Brain microvascular endothelial cell (primary cell): ENCODE results near the gene HHATL.

Source experiments
- DNase-seq: peaks from one replicate; pipeline ENCODE4 v3.0.0-alpha.2; 2020
- H3K27ac ChIP-seq: fragments of 250-450 bp; sonication (Bioruptor Pico); 2 replicates; pipeline ENCODE4 v1.5.1; 2020; ENCODE audit warnings: mild to moderate bottlenecking, moderate library complexity
- H3K27me3 ChIP-seq: fragments of 250-450 bp; sonication (Bioruptor Pico); replicated peaks from 2 replicates; pipeline ENCODE4 v1.5.1; 2020; ENCODE audit warnings: mild to moderate bottlenecking
- H3K36me3 ChIP-seq: fragments of 250-450 bp; sonication (Bioruptor Pico); replicated peaks from 2 replicates; pipeline ENCODE4 v1.5.1; 2020; ENCODE audit warnings: mild to moderate bottlenecking
- H3K4me3 ChIP-seq: 2 replicates; pipeline ENCODE4 v1.5.1; 2011; ENCODE audit warnings: low read depth, mild to moderate bottlenecking, control low read depth, low read length, moderate library complexity
- in situ Hi-C: cut with HindIII; loops from 2 replicates; pipeline ENCODE4 v1.10.0; 2017; ENCODE audit warnings: low sequenced_read_pairs, low pct_ligation_motif_present
- TF ChIP-seq, protein P1 (sequence below): IDR thresholded peaks from 2 replicates; pipeline ENCODE4 v1.5.1; 2011; ENCODE audit warnings: low read depth, mild to moderate bottlenecking, moderate library complexity, low read length, control low read depth, inconsistent platforms; ENCODE audit errors: missing control alignments

Gene HHATL

DNA sequence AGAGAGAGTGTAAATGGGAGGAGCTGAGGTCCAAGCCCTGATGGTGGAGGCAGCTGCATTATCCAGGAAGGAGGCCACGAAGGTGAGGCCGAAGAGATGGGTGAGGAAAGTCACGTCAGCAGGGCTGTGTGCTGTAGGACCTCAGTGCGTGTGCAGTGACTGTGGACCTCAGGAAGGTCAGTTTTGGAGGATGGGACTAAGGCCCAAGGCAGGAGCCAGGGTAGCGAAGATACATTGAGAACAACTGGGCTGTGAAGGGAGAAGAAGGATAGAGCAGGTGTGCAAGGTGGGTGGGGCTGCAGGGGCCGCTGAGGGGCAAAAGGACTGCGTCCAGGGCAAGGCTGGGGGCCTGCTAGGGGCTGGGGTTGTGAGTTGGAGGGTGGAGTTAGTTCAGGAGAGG is 12.4 kb downstream of the HHATL start:
- no peak overlapping the region for H3K27ac ChIP-seq
- in situ Hi-C loops: no loop called here
- TF ChIP-seq, protein P1, sequence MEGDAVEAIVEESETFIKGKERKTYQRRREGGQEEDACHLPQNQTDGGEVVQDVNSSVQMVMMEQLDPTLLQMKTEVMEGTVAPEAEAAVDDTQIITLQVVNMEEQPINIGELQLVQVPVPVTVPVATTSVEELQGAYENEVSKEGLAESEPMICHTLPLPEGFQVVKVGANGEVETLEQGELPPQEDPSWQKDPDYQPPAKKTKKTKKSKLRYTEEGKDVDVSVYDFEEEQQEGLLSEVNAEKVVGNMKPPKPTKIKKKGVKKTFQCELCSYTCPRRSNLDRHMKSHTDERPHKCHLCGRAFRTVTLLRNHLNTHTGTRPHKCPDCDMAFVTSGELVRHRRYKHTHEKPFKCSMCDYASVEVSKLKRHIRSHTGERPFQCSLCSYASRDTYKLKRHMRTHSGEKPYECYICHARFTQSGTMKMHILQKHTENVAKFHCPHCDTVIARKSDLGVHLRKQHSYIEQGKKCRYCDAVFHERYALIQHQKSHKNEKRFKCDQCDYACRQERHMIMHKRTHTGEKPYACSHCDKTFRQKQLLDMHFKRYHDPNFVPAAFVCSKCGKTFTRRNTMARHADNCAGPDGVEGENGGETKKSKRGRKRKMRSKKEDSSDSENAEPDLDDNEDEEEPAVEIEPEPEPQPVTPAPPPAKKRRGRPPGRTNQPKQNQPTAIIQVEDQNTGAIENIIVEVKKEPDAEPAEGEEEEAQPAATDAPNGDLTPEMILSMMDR: no peak
- H3K4me3 ChIP-seq: no peak overlapping the region
- no peak for DNase-seq
- H3K36me3 ChIP-seq: no peaks in the 10 kb centered on the region
- peaks cover 13% of the 10 kb centered on the region for H3K27me3 ChIP-seq

DNA sequence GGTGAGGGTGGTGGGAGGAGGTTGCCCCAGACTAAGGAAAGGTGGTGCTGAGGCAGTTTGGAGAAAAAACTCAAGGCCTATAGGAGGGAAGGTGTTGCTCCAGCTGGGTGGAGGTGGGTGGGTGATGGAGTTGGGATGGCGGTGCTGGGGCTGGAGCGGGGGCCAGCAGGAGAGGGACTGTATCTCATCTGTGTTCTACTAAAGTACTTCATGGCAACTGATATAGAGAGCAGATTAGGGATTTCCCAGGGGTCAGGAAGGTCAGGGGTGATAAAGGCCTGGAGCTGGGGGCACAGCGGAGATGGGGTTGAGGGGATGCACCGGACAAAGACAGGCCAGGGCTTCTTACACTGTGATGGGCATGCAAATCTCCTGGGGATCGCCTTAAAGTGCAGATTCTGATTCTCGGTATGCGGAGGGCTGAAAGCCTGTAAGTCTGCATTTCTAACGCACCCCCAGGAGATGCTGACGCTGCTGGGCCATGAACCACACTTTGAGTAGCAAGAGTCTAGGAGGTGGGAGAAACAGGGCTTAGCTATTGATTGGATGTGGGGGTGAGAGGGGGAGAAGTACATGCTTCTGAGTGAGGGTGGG is 13.1 kb downstream of the HHATL start:
- TF ChIP-seq, protein P1: no peak
- in situ Hi-C loops: no loop called here
- no peak for DNase-seq
- H3K4me3 ChIP-seq: no peak overlapping the region
- H3K27me3 ChIP-seq: peaks cover 13% of the 10 kb centered on the region
- no peak overlapping the region for H3K27ac ChIP-seq
- no peaks in the 10 kb centered on the region for H3K36me3 ChIP-seq

DNA sequence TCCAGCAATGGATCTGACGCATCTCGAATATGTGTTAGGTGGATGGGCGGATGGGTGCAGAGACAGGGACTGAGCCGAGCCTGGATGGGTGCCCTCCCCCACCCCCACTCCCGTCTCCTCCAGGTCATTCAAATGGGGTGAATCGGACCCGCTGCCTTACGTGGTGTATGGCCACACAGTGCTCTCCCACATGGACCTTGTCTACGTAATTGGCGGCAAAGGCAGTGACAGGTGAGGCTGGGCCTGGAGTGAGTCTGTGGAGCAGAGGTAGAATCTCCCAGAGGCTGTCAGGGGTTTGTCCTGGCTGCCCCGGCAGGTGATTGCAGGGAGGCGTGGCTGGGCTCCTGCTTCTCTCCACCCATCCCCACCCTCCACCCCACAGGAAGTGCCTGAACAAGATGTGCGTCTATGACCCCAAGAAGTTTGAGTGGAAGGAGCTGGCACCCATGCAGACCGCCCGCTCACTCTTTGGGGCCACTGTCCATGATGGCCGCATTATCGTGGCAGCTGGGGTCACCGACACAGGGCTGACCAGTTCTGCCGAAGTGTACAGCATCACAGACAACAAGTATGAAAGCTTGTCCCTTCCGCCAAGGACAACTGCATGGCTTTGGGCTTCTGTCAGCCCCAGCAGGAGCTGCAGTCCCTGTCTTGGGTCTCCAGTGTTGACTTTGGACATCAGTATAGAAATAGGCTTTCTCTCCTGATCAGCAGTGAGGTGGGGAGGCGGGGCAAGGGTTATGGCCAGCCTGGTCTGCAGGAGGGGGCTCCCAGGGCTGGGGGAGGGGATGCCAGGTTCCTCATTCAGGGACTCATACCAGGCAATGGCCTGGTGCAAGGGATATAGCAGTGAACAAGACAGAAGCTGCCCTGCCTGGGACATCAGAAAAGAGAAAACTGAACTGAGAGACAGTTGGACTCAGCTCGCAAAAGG is 13.8 kb downstream of the HHATL start:
- Histone ChIP-seq H3K27ac (no peak overlapping the region), H3K4me3 (no peak overlapping the region), H3K27me3 (peaks cover 13% of the 10 kb centered on the region), H3K36me3 (no peaks in the 10 kb centered on the region)
- TF ChIP-seq, protein P1: no peak
- DNase-seq: no peak
- in situ Hi-C loops: no loop called here

DNA sequence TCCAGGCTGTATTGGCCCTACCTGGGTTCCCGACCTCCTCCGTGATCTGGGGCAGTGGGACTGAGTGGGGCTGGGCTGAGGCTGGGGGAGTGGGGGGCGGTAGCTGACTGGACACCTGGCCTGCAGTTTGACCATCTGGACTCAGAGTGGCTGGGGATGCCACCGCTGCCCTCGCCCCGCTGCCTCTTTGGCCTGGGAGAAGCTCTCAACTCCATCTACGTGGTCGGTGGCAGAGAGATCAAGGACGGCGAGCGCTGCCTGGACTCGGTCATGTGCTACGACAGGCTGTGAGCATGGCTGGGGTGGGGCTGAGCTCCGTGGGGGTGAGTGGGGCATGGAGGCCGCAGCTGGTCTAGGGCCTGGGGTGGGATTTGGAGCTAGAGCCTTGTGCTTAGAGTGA is 14.6 kb downstream of the HHATL start:
- peaks cover 13% of the 10 kb centered on the region for H3K27me3 ChIP-seq
- in situ Hi-C loops: no loop called here
- no peaks in the 10 kb centered on the region for H3K36me3 ChIP-seq
- TF ChIP-seq, protein P1: no peak
- DNase-seq: no peak
- no peak overlapping the region for H3K27ac ChIP-seq
- H3K4me3 ChIP-seq: no peak overlapping the region

DNA sequence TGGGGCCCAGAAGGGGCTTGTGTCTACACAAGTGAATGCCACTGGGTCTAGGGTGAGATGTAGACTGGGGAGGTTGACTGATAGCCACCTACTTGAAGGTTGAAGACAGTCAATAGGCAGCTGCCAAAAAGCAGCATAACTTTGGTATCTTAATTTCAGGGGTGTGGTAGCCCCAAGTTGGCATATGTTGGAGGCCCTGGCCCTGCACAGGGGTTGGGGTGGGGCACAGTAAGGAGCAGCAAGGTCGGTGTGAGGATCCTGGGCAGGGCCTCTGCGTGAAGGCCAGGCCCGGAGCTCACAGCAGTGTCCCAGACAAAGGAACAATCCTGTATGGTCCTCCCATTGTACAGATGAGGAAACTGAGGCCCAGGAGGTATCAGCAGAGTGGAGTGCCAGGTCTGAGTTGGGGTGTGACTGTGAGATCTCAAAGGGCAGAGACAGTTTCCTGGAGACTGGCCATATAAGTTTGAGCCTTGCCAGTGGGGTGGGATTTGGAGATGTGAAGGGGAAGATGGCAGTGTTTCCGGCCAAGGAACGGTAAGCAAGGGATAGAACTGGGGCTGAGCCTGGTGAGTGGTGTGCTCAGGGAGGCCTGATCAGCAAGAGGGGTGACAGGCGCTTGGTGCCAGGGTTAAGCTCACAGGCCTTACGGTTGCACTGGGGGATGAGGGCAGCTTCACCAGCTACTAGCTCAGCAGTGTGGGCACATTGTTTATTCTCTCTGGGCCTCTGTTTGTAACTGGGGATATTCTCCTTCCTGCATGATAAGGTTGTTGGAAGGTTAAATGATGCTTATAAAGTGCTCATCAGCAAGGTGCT is 15.6 kb downstream of the HHATL start:
- H3K4me3 ChIP-seq: no peak overlapping the region
- peaks cover 13% of the 10 kb centered on the region for H3K27me3 ChIP-seq
- no peak for DNase-seq
- H3K36me3 ChIP-seq: no peaks in the 10 kb centered on the region
- no peak overlapping the region for H3K27ac ChIP-seq
- TF ChIP-seq, protein P1: no peak
- in situ Hi-C loops: no loop called here
